Endodermal cell (in vitro differentiated cells): ENCODE data around the gene MPP3. TPM values are rescaled to one million over a fixed set of nuclear protein-coding genes. Genes with fewer than 3 reads are reported as not detected.

Experiments
- DNase-seq: peaks from one replicate; pipeline ENCODE4 v3.0.0-alpha.2; 2017
- H3K27ac ChIP-seq: 2 replicates; pipeline ENCODE4 v1.5.1; 2013; ENCODE audit warnings: mild to moderate bottlenecking, low read depth, low read length, moderate library complexity
- H3K27me3 ChIP-seq: 2 replicates; pipeline ENCODE4 v1.6.1; 2013; ENCODE audit warnings: mild to moderate bottlenecking, low read length, moderate library complexity; ENCODE audit not compliant: insufficient read depth, control insufficient read depth, poor library complexity, severe bottlenecking
- H3K36me3 ChIP-seq: 2 replicates; pipeline ENCODE4 v1.7.0; 2013; ENCODE audit warnings: mild to moderate bottlenecking, low read length, moderate library complexity; ENCODE audit not compliant: control insufficient read depth, insufficient read depth
- H3K4me1 ChIP-seq: one replicate; pipeline ENCODE4 v1.7.0; 2013; ENCODE audit warnings: low read length; ENCODE audit not compliant: control insufficient read depth, insufficient read depth
- H3K4me3 ChIP-seq: 2 replicates; pipeline ENCODE4 v1.5.1; 2013; ENCODE audit warnings: mild to moderate bottlenecking, low read length, moderate library complexity
- H3K9ac ChIP-seq: 2 replicates; pipeline ENCODE4 v1.6.1; 2013; ENCODE audit warnings: mild to moderate bottlenecking, low read length, moderate library complexity; ENCODE audit not compliant: poor library complexity, severe bottlenecking; ENCODE audit errors: extremely low read depth
- H3K9me3 ChIP-seq: 2 replicates; pipeline ENCODE4 v1.6.1; 2013; ENCODE audit warnings: mild to moderate bottlenecking, low read length, moderate library complexity; ENCODE audit not compliant: control insufficient read depth
- H3K27ac Mint-ChIP-seq: 2 replicates; pipeline ENCODE4 v1.8.0; 2020; ENCODE audit warnings: mixed read lengths
- H3K27me3 Mint-ChIP-seq: 2 replicates; pipeline ENCODE4 v1.8.0; 2021; ENCODE audit warnings: mild to moderate bottlenecking, mixed read lengths; ENCODE audit not compliant: insufficient read depth
- H3K36me3 Mint-ChIP-seq: 2 replicates; pipeline ENCODE4 v1.8.0; 2020; ENCODE audit warnings: low read depth, mixed read lengths
- H3K4me1 Mint-ChIP-seq: 2 replicates; pipeline ENCODE4 v1.8.0; 2020; ENCODE audit warnings: mixed read lengths
- H3K4me3 Mint-ChIP-seq: 2 replicates; pipeline ENCODE4 v1.8.0; 2020; ENCODE audit warnings: mild to moderate bottlenecking, moderate library complexity, mixed read lengths
- H3K9me3 Mint-ChIP-seq: 2 replicates; pipeline ENCODE4 v1.8.0; 2020; ENCODE audit warnings: mild to moderate bottlenecking, mixed read lengths
- WGBS, 2 experiments: methylation state at CpG; one replicate each; pipeline versions ENCODE4 v1.1.5 to v1.1.7; 2013; ENCODE audit warnings: missing lambda C conversion rate in 2 of 2, mixed read lengths in 1 of 2; ENCODE audit not compliant: insufficient coverage in 1 of 2, insufficient read length in 1 of 2; 5-methylcytosine and 5-hydroxymethylcytosine counted together
- total RNA-seq, 2 donors: library from RNA; stranded (reverse); fragmentation: NEBNext Ultra II Directional in 1 of 2; extraction: Animal tissue kit (Norgen Biotek cat#: 25700) in 1 of 2; gene quantifications; 2 replicates in 1 of 2; 3 replicates in 1 of 2; pipeline ENCODE4 v1.2.1, GENCODE V29; 2021
- TF ChIP-seq, protein P1 (sequence below): fragments of 200-600 bp; sonication (generic); conservative IDR thresholded peaks from 2 replicates; pipeline ENCODE4 v1.5.0; 2021; ENCODE audit warnings: antibody characterized with exemption, mild to moderate bottlenecking

Gene MPP3
- total RNA-seq, 2 donors from 2014 or later = 5.8 to 6.8 TPM

DNA sequence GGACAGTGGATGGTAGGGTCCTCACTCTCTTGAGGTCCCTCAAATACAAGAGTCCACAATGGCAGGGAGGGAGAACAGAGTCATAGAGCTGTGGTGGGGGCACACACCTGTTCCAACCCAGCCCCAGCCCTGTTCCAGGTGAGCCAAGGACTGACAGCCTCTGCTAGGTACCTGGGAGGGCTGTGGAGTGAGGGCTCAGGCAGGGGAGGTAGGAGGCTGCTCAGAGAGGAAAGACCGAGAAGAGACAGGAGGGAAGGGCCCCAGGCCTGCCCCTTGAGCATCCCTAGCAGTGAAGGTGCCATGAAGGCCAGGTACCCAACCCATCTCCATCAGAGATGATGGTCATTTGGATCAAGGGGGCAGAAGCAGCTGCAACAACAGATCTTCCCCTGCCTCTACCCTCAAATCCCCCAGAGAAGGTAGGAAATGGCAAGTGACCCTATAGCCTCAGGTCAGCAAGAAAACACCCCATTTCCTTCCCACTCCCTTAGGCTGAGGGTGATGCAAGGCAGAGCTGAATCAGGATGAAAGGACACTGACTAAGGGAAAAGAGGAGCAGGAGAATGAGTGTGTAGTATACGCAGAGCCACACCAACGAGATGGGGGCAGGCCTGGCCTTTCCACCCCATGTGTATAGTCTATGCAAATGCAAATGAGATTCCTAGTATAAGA lies 42.7 kb upstream of the MPP3 start:
- Histone ChIP-seq H3K9me3 (no peaks in the 10 kb centered on the region), H3K4me3 (no peak overlapping the region), H3K27ac (no peak overlapping the region), H3K27me3 (no peaks in the 10 kb centered on the region), H3K4me1 (no peaks in the 10 kb centered on the region), H3K36me3 (no peaks in the 10 kb centered on the region), H3K9ac (no peak overlapping the region)
- peak; percentile 42 for DNase-seq
- peaks cover 2% of the 10 kb centered on the region for H3K27me3 Mint-ChIP-seq
- no peaks in the 10 kb centered on the region for H3K36me3 Mint-ChIP-seq
- no peaks in the 10 kb centered on the region for H3K9me3 Mint-ChIP-seq
- 98 to 100% methylated on average over 1 to 3 of the region's 3 CpGs for WGBS, 2 experiments
- no peak overlapping the region for H3K27ac Mint-ChIP-seq
- TF ChIP-seq, protein P1, sequence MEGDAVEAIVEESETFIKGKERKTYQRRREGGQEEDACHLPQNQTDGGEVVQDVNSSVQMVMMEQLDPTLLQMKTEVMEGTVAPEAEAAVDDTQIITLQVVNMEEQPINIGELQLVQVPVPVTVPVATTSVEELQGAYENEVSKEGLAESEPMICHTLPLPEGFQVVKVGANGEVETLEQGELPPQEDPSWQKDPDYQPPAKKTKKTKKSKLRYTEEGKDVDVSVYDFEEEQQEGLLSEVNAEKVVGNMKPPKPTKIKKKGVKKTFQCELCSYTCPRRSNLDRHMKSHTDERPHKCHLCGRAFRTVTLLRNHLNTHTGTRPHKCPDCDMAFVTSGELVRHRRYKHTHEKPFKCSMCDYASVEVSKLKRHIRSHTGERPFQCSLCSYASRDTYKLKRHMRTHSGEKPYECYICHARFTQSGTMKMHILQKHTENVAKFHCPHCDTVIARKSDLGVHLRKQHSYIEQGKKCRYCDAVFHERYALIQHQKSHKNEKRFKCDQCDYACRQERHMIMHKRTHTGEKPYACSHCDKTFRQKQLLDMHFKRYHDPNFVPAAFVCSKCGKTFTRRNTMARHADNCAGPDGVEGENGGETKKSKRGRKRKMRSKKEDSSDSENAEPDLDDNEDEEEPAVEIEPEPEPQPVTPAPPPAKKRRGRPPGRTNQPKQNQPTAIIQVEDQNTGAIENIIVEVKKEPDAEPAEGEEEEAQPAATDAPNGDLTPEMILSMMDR = no peak
- no peak overlapping the region for H3K4me3 Mint-ChIP-seq
- H3K4me1 Mint-ChIP-seq = peaks cover 9% of the 10 kb centered on the region

- DNase-seq = peak; percentile 24
- no peak overlapping the region for H3K9ac ChIP-seq
- H3K27ac Mint-ChIP-seq = no peak overlapping the region
- H3K4me3 ChIP-seq = no peak overlapping the region
- H3K4me1 Mint-ChIP-seq = peaks cover 7% of the 10 kb centered on the region
- no peaks in the 10 kb centered on the region for H3K36me3 ChIP-seq
- no peak overlapping the region for H3K4me3 Mint-ChIP-seq
- no peak overlapping the region for H3K27ac ChIP-seq
- H3K4me1 ChIP-seq = no peaks in the 10 kb centered on the region
- H3K9me3 Mint-ChIP-seq = no peaks in the 10 kb centered on the region
- TF ChIP-seq, protein P1 = no peak
- H3K36me3 Mint-ChIP-seq = no peaks in the 10 kb centered on the region
- H3K27me3 Mint-ChIP-seq = peaks cover 5% of the 10 kb centered on the region
- H3K27me3 ChIP-seq = peaks cover 6% of the 10 kb centered on the region
- H3K9me3 ChIP-seq = no peaks in the 10 kb centered on the region
- WGBS, 2 experiments = 93 to 95% methylated on average over 3 of the region's 3 CpGs
Measured at GRCh38 chr17:43874293-43874692, 41.3 kb upstream of the MPP3 start.

- no peaks in the 10 kb centered on the region for H3K36me3 ChIP-seq
- TF ChIP-seq, protein P1 = no peak
- Mint-ChIP-seq H3K4me1 (peaks cover 2% of the 10 kb centered on the region), H3K9me3 (no peaks in the 10 kb centered on the region), H3K27ac (no peak overlapping the region), H3K4me3 (no peak overlapping the region), H3K36me3 (no peaks in the 10 kb centered on the region), H3K27me3 (peaks cover 9% of the 10 kb centered on the region)
- H3K27ac ChIP-seq = no peak overlapping the region
- no peak overlapping the region for H3K9ac ChIP-seq
- 90 to 100% methylated on average over 4 to 5 of the region's 6 CpGs for WGBS, 2 experiments
- no peaks in the 10 kb centered on the region for H3K4me1 ChIP-seq
- no peak overlapping the region for H3K4me3 ChIP-seq
- no peaks in the 10 kb centered on the region for H3K9me3 ChIP-seq
- H3K27me3 ChIP-seq = peaks cover 6% of the 10 kb centered on the region
- peak; percentile 10 for DNase-seq
Measured at GRCh38 chr17:43873815-43874214, 40.9 kb upstream of the MPP3 start.
